ENCODE data around the gene RAB7A. TPM values are rescaled to one million over a fixed set of nuclear protein-coding genes. Genes with fewer than 3 reads are reported as not detected.
A peak's percentile ranks its signal among the peaks of the same experiment; 100 is the strongest.

The RAB7A gene
- total RNA-seq, 1 experiment from 2014 or later: 258 TPM

GRCh38 chr3:128784232-128784631, 58.2 kb downstream of the RAB7A start:
- no TSS peak for BruUV-seq (replicated peaks)
- ChIA-PET CTCF (no interaction called here), POLR2A (ENCODE audit: low non-redundant PET) (no interaction called here)
- no peak overlapping the region for H3K4me3 ChIP-seq (ENCODE audit: low read depth, low read length, poor library complexity, severe bottlenecking)
- peaks cover 19% of the 10 kb centered on the region for H3K4me1 ChIP-seq (ENCODE audit: insufficient read depth, low read length, poor library complexity, severe bottlenecking)
- intact Hi-C loops (cut with micrococcal nuclease; ENCODE audit: unreplicated experiment): no loop called here
- peak; percentile 39 for DNase-seq (ENCODE audit: low spot score)
- H3K27me3 ChIP-seq (replicated peaks; ENCODE audit: insufficient read depth, low read depth, low read length, poor library complexity): no peaks in the 10 kb centered on the region
- no peaks in the 10 kb centered on the region for H3K36me3 ChIP-seq (ENCODE audit: insufficient read depth, low read length, poor library complexity, severe bottlenecking)
- TF ChIP-seq EZH2 (IDR thresholded peaks at IDR 0.05; ENCODE audit: borderline replicate concordance, low read depth, low read length, poor library complexity, severe bottlenecking) (no peak), CTCF (conservative IDR thresholded peaks at IDR 0.05; ENCODE audit: low read depth, low read length) (peak; percentile 73)
- no peak overlapping the region for H3K27ac ChIP-seq (ENCODE audit: low read depth, low read length, poor library complexity, severe bottlenecking)
- H3K9me3 ChIP-seq (ENCODE audit: low read depth, low read length, poor library complexity, severe bottlenecking): no peaks in the 10 kb centered on the region

DNA sequence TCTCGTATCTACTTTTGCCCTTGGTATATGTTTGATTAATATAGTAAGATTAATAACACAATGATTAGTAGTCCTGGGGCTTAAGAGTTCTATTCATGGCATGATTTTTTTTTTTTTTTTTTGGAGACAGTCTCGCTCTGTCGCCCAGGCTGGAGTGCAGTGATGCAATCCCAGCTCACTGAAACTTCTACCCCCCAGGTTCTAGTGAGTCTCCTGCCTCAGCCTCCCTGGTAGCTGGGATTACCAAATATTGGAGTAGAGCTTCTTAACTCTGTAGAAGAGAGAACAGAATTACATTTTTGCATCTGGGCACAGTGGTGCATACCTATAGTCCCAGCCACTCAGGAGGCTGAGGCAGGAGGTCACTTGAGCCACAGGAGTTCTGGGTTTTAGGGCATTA, 58.9 kb downstream of the RAB7A start:
- no peaks in the 10 kb centered on the region for H3K27me3 ChIP-seq (replicated peaks; ENCODE audit: insufficient read depth, low read depth, low read length, poor library complexity)
- H3K4me1 ChIP-seq (ENCODE audit: insufficient read depth, low read length, poor library complexity, severe bottlenecking): peaks cover 19% of the 10 kb centered on the region
- no peaks in the 10 kb centered on the region for H3K36me3 ChIP-seq (ENCODE audit: insufficient read depth, low read length, poor library complexity, severe bottlenecking)
- no peak for TF ChIP-seq EZH2 (IDR thresholded peaks at IDR 0.05; ENCODE audit: borderline replicate concordance, low read depth, low read length, poor library complexity, severe bottlenecking)
- TF ChIP-seq CTCF (conservative IDR thresholded peaks at IDR 0.05; ENCODE audit: low read depth, low read length): no peak
- H3K27ac ChIP-seq (ENCODE audit: low read depth, low read length, poor library complexity, severe bottlenecking): no peak overlapping the region
- POLR2A ChIA-PET (ENCODE audit: low non-redundant PET): no interaction called here
- no peak for DNase-seq (ENCODE audit: low spot score)
- intact Hi-C loops (cut with micrococcal nuclease; ENCODE audit: unreplicated experiment): no loop called here
- CTCF ChIA-PET: interaction anchor here (0.6 kb wide), 1 partner anchor 112 kb away, joined by 4 read pairs; no protein-coding TSS in a partner anchor
- no TSS peak for BruUV-seq (replicated peaks)
- H3K4me3 ChIP-seq (ENCODE audit: low read depth, low read length, poor library complexity, severe bottlenecking): no peak overlapping the region
- no peaks in the 10 kb centered on the region for H3K9me3 ChIP-seq (ENCODE audit: low read depth, low read length, poor library complexity, severe bottlenecking)

GRCh38 chr3:128786434-128787020, 60.5 kb downstream of the RAB7A start:
- Histone ChIP-seq H3K27ac (ENCODE audit: low read depth, low read length, poor library complexity, severe bottlenecking) (no peak overlapping the region), H3K27me3 (replicated peaks; ENCODE audit: insufficient read depth, low read depth, low read length, poor library complexity) (no peaks in the 10 kb centered on the region), H3K4me1 (ENCODE audit: insufficient read depth, low read length, poor library complexity, severe bottlenecking) (peaks cover 19% of the 10 kb centered on the region), H3K9me3 (ENCODE audit: low read depth, low read length, poor library complexity, severe bottlenecking) (no peaks in the 10 kb centered on the region), H3K36me3 (ENCODE audit: insufficient read depth, low read length, poor library complexity, severe bottlenecking) (no peaks in the 10 kb centered on the region), H3K4me3 (ENCODE audit: low read depth, low read length, poor library complexity, severe bottlenecking) (no peak overlapping the region)
- no peak for DNase-seq (ENCODE audit: low spot score)
- POLR2A ChIA-PET (ENCODE audit: low non-redundant PET): no interaction called here
- TF ChIP-seq CTCF (conservative IDR thresholded peaks at IDR 0.05; ENCODE audit: low read depth, low read length) (no peak), EZH2 (IDR thresholded peaks at IDR 0.05; ENCODE audit: borderline replicate concordance, low read depth, low read length, poor library complexity, severe bottlenecking) (no peak)
- BruUV-seq (replicated peaks): no TSS peak
- intact Hi-C loops (cut with micrococcal nuclease; ENCODE audit: unreplicated experiment): no loop called here
- CTCF ChIA-PET: no interaction called here
